ENCODE data around the gene MMP17.
"Not testable (repeated sequence)": the region's sequence is repeated elsewhere in the genome, so short reads cannot be mapped to it uniquely, and the experiment has no call there.

MMP17 gene

DNA sequence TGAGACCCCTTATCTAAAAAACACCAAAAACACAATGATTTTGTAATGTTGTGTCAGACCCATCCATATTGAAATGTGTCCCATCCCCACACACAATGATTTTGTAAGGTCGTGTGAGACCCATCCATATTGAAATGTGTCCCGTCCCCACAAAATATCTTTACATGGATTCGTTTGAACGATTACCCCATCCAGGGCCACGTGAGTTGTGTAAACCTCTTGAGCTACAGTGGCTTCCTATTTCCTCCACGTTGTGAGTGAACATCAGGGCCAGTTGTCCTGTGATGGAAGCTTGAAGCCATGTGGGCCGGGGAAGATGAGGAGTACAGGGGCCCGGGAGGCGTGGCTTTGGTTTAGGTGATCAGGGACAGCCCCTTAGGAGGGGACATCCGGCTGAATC is 39.3 kb downstream of the MMP17 start:
- DNase-seq = no peak

DNA sequence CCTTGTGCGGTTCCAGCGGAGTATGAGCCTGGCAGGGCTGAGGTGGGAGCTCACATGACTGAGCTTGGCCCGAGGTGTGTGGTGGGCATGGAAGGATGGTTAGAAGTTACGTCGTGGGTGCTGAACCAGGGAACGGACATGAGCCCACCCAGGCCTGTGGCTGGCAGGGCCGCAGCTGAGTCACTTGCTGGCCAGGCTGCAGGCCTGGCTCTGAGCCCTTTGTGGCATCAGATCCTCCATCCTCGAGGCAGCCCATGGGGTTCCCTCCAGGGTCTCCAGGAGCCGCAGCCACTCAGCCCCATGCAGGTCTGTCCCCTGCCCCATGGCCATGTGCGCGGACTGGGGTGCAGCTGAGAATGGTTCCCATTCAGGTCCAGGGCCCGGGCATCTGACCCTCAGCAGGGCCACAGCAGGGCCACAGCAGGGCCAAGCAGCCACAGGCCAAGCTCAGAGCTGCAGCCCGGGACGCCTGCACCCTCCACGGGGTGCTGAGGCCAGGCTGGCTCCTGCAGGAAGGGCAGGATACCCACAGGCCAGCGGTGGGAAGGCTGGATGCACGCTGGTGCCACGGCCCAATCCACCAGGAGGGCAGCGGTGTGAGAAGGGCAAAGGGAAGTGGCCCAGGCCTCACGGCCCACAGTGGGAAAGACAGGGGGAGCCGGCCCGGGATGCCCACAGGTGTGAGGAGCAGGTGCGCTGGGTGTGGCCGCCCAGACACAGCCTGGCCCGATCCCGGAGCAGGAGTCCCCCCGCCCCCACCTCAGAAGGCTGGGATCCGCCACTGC is 39.9 kb downstream of the MMP17 start:
- DNase-seq = no peak

DNA sequence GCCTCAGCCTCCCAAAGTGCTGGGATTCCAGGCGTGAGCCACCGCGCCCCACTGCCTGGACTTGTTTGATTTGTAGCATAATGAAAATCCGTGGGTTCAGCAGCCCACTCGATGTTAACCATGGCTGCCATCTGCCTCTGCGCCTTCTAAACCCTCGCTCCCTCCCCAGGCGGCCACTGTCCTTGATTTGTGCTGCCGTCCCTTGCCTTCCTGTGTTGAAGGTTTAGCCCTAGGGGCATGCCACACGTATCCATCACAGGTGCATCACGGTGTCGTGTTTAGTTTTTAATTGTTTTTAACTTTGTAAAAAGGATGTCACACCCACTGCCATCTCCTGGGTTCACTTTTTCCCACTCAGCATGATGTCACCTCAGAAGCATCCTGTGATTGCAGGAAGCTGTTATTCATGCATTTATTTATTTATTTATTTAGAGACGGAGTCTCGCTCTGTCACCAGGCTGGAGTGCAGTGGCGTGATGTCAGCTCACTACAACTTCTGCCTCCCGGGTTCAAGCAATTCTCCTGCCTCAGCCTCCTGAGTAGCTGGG is 41.8 kb downstream of the MMP17 start:
- DNase-seq = no peak

DNA sequence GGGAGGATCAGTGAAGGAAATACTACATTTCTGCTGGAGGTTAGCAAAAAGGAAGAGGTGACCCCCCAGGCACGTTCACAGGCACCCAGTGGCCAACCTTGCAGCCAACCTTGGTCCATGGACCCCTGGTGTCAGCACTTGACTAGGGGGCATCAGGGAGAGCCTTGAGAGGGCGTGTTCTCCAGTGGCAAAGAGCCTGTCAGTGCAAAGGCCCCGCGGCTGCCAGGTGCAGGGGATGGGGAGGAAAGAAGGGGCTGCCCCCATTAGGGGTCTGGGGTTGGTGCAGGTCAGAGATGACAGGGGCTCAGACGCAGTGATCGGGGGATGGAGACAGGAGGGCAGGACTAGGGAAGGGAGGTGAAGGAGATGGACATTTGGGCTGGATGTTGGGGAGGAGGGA is 43.5 kb downstream of the MMP17 start:
- DNase-seq = no peak

DNA sequence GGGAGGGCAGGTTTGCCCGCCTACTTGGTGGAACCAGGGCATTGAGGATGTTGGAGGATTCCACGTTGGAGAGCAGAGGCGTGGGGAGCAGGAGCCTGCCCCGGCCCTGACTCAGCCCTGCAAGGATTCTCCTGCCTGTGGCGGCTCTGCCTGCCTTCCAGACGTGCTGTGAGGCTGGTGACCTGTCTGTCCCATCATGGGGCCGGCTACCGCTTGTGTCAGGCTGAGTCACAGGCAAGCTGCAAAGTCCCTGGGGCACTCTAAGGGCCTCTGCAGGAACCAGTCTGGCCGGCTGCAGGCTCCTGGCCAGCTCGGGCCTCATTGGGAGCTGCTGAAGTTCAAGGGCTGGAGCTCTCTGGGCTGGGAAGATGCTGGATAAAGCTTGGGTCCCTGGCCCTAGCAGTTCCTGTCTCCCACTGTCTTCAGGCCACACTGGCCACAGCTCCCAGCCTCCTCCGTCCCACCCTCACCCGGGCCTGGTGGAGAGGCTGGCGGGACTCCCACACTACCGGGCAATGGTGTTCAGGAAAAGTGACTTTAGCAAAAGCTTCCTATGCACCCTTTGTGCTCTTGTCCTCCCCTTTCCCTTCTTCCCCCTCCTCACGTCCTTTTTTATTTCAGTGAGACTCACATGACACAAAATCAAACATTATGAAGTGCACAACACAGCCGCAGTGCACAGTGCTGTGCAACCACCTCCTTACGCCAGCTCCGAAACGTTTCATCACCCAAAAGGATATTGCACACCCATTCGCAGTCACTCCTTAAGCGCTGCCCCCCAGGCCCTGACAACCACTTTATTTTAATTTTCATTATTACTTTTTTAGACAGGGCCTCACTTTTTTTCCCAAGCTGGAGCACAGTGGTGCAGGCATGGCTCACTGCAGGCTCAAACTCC is 44.2 kb downstream of the MMP17 start:
- no peak for DNase-seq

DNA sequence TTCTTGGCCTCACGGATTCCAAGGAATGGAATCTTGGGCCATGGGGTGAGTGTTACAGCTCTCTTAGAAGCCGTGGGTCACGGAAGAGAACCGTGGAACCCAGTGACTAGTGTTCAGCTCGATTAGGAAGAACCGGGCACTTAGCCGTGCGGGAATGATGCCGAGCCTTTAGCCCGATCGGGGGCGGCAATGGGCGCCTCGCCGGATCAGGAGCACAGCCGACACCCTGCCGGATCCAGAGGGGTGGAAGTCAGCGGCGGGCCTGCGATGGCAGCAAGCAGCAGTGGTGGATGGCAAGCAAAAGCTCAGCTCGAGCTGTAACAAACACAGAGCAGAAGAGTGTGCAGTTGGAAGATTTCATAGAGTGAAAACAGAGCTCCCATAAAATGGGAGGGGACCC is 45.1 kb downstream of the MMP17 start:
- DNase-seq = no peak

DNA sequence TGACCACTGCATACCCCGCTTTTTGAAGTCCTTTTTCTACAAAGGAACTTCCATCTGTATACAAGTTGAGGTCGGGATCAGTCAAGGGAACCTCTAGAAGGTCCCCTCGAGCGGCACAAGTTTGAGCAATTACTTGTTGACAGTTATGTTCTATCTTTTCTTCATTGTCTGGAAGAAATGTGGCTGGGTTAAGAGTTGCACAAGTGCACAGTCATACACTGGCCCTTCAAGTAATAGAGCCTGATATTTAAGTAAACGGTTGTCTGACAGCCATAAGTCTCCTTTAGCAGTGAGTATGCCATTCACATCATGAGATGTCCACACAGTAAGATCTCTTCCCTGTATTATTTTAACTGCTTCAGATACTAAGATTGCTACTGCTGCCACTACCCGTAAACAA is 46.8 kb downstream of the MMP17 start:
- not testable (repeated sequence) for DNase-seq

DNA sequence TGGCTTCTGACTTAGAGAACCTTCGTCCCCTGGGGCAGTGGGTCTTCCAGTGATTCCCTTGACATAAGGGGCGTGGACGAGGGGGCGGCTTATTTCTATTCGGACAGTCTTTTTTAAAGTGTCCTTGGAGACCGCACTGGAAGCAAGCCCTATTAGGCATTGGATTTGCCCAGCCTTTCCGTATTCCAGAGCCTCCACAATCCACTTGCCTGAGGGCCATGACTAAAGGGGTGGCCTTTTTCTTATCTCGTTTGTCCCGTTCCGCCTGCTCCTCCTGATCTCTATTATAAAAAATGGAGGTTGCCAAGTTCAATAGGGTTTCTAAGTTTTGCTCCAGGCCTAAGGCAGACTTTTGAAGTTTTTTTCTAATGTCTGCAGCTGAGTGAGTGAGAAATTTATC is 49.0 kb downstream of the MMP17 start:
- not testable (repeated sequence) for DNase-seq

DNA sequence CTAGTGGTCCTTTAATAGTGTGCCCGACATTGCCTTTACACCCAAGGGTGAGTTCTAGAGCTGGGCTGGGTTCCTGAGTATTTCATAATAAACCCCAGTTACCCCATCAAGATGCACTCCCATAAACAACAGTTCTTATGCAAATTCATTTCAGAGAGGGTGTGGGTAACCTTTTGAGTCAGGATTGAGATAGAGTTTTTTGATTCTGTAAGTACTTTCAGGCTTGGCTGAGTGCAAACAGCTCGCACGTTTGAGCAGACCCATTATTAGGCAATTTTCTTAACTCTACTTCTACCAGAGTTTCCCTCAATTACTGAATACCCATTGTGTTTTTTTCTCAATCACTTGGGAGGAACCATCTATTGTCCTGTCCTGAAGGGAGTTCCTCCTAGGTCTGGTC is 50.2 kb downstream of the MMP17 start:
- DNase-seq = not testable (repeated sequence)

DNA sequence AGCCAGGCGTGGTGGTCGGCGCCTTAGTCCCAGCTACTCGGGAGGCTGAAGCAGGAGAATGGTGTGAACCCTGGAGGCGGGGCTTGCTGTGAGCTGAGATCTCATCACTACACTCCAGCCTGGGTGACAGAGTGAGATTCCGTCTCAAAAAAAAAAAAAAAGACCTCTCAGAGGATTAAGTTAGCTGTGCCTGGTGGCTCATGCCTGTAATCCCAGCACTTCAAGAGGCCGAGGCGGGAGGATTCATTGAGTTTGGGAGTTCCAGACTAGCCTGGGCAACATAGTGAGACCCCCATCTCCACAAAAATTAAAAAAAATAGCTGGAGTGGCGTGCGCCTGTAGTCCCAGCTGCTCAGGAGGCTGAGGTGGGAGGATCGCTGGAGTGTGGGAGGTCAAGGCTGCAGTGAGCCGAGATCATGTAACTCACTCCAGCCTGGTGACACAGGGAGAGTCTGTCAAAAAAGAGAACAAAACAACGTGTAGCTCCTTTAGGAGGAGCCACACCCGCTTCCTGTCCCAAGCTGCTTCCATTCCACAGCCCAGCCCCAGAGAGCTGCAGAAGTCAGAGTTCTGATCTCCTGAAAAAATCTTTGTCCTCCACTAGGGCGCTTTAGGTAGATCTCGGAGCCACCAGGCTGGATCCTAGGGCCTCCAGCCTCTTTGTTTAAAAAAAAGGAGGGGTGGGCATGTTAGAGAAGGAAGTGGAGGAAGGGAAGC is 54.8 kb downstream of the MMP17 start:
- no peak for DNase-seq

DNA sequence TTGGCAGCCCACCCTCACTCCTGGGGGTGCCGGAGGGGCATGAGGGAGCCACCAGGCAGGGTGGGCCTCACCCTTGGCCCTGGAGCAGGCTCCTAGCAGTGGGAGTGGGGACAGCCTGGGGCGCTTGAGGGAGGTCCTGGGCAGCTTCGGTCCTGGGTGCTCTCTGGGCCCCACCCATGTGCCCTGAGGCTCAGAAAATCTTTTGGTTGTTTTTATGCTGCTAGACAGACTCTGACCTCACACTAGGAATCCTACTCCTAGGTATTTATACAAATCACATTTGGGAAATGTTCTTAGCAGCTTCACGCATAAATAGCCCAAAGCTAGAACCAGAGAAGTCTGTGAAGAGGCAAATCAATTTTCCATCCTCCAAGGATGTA is 55.3 kb downstream of the MMP17 start:
- DNase-seq = no peak

DNA sequence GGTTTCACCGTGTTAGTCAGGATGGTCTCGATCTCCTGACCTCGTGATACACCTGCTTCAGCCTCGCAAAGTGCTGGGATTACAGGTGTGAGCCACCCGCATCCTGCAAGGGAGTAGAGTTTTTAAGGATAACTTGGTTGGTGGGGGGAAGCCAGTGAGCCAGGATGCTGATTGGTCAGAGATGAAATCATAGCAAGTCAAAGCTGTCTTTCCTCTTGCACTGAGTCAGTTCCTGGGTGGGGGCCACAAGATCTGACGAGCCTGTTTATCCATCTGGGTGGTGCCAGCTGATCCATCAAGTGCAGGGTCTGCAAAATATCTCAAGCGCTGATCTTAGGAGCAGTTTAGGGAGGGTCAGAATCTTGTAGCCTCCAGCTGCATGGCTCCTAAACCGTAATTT is 56.9 kb downstream of the MMP17 start:
- not testable (repeated sequence) for DNase-seq

DNA sequence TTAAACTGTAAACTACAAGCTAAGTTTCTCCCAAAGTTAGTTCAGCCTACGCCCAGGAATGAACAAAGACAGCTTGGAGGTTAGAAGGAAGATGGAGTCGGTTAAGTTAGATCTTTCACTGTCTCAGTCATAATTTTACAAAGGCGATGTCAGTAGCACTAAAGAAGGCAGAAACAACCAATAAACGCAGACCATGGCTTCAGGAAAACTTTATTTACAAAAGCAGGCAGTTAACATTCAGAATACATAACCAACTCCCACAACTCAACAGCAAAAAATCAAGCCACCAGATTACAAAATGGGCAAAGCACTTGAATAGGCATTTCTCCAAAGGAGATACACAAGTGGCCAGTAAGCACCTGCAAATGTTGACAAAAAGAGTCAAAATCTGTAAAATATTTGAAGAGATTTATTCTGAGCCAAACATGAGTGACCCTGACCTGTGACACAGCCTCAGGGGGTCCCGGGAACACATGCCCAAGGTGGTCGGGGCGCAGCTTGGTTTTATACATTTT is 57.4 kb downstream of the MMP17 start:
- DNase-seq = no peak

DNA sequence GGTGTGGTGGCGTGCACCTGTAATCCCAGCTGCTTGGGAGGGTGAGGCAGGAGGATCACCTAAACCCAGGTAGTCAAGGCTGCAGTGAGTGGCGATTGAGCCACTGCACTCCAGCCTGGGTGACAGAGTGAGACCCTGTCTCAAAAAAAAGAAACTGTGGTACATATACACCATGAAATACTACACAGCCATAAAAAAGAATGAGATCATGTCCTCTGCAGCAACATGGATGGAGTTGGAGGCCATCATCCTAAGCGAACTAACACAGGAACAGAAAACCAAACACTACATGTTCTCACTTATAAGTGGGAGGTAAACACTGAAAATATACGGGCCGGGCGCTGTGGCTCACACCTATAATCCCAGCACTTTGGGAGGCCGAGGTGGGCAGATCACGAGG is 63.5 kb downstream of the MMP17 start:
- not testable (repeated sequence) for DNase-seq

DNA sequence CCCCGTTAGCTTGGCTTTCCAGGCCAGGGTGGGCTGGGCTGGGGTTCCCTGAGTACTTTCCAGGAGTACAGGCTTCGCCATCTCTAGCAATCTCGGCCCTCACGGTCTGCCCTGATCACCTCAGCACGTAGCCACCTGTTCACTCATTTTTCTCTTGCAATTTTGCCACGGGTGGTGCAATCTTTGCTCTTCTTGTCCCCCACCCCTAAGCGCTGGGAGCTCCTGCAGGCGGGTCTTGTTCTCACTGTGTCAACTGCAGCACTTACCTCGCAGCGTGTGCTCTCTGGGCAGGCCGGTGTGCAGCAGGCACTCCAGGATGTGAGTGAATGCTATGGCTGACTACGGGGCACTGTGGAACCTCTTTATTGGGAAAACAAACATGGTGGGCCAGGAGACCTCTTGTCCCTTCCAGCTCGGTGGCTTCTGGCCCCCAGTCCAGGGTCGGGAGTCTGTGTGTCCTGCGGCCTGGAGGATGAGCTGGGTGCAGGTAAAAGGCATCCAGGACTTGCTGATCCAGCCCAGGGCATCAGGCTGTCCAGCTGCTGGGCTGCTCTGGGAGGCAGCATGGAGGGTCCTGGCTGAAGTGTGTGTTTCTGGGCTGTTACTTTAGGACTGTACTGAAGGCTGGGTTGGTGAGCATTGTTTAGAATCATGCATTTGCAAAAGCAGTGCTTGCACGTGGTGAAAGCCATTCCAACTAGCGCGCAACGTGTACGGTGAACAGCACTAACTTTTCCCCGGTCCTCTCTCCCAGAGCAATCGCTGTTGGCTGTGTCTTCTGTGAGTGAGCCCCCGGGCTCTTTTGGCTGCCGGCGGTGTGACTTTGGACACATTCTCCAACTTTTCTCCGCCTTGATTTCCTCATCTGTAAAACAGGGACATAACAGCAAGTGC is 64.8 kb downstream of the MMP17 start:
- DNase-seq = no peak

DNA sequence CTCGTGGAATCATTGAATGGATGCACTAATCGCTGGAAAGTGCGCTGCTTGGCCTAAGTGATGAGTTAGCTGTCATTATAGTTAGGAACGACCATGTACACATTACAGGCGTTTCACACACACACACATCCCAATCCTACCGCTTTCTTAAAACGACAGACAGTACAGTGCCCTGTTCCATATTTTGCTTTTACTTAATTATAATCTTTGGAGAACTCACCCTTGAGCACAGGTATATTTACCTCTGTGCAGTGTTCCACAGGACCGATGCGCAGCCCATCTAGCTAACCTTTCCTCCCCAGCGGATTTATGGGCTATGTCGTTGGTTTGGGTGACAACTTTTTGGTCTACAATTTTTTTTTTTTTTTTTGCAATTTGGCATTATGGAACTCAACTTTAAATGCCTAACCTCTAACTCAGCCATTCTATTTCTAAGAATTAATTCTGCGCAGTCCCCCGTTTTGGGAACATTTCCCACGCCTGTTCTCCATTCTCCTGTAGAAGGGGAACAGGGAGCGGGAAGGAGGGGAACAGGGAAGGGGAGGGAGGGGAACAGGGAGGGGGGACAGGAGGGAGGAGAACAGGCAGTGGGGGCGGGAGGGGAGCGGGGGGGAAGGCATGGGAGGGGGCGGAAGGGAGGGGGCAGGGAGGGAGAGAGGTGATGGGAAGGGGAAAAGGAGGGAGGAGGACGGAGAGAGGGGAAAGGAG is 65.6 kb downstream of the MMP17 start:
- no peak for DNase-seq

DNA sequence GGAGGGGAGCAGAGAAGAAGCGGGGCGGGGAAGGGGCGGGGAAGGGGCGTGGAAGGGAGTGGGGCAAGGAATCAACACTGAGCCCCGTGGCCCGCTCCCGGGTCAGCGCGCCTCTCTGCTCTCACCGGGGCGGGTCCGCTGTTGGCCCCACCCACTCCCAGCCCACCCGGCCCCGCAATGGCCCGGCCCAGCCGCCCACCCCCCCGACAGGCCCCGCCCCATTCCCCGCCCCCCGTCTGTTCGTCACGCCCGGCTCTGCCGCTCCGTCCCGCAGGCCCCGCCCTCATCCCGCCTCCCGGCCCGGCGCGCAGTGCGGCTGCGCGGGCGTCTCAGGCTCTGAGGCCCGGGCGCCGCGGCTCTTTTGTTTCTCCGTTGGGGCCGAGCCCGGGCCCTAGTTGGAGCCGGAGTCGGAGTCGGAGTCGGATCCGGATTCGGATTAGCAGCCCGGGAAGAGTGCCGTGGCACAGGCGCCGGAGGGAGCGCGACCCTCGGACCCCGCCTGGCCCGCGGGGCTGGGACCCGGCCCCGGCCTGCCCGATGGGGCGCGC is 66.2 kb downstream of the MMP17 start, which contains the start of gene ULK1:
TSS of gene ULK1 (plus strand) at position 310 of the 548 bp plus-strand sequence. CDS start 380 bp downstream, outside the sequence.
- peak; percentile 78 to 91 for DNase-seq

DNA sequence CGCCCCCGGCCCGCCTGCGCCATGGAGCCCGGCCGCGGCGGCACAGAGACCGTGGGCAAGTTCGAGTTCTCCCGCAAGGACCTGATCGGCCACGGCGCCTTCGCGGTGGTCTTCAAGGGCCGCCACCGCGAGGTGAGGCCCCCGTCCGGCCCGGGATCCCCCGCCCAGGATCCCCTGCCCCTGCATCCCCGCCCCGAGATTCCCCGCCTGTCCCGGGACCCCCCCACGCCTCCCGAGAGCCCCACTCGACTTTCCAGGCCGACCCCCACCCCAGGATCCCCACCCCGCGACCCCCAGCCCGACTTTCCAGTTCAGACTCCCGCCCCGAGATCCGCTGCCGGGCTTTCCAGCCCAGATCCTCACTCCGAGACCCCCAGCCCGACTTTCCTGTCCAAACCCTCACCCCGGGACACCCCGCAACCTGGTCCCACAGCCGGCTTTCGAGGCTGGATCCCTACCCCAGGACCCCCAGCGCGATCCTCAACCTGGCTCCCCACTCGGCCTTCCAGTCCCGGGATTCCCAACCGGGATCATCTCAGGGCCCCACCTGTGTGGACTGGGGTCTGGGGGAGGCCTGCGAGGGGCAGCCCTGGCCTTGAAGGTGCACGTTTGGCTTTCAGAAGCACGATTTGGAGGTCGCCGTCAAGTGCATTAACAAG is 66.9 kb downstream of the MMP17 start:
- DNase-seq = no peak

DNA sequence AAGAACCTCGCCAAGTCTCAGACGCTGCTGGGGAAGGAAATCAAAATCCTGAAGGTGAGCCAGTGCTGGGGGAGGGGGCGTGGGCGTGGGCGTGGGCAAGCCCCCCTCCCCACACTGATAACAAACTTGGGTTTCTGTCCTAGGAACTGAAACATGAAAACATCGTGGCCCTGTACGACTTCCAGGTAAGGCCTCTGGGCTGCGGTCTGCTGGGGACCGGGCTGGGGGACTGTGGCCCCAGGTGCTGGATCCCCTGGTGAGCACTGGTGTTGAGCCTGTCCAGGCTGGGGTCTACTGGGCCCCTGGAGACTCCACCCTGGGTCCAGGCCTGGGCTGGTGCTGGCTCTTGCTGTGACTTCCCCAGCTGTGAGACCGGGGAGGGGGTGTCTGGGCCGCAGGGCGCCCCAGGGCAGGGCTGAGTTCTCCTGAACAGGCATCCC is 67.5 kb downstream of the MMP17 start:
- DNase-seq = no peak
